NT2/D1 (cell line): ENCODE data around the gene ZNF385C.
"Not testable (repeated sequence)": the region's sequence is repeated elsewhere in the genome, so short reads cannot be mapped to it uniquely, and the experiment has no call there.

ENCODE experiments used
- DNase-seq: peaks from one replicate; pipeline ENCODE4 v3.0.0-alpha.2; 2011; ENCODE audit warnings: low read depth, low spot score
- H3K27me3 ChIP-seq: 2 replicates; pipeline ENCODE4 v1.6.0; 2011; ENCODE audit warnings: mild to moderate bottlenecking; ENCODE audit not compliant: insufficient read length, insufficient read depth
- H3K36me3 ChIP-seq: 2 replicates; pipeline ENCODE4 v1.6.1; 2011; ENCODE audit warnings: mild to moderate bottlenecking, low read length, mixed read lengths; ENCODE audit not compliant: insufficient read depth, insufficient read length
- H3K4me1 ChIP-seq: 2 replicates; pipeline ENCODE4 v1.5.1; 2011; ENCODE audit not compliant: insufficient read depth, insufficient read length
- H3K4me3 ChIP-seq: 2 replicates; pipeline ENCODE4 v1.5.1; 2011; ENCODE audit warnings: low read depth; ENCODE audit not compliant: insufficient read length
- H3K9ac ChIP-seq: 2 replicates; pipeline ENCODE4 v1.6.0; 2011; ENCODE audit warnings: low read depth; ENCODE audit not compliant: insufficient read length
- H3K9me3 ChIP-seq: 2 replicates; pipeline ENCODE4 v1.5.1; 2011; ENCODE audit warnings: mild to moderate bottlenecking, low read length; ENCODE audit not compliant: insufficient read depth
- SUZ12 ChIP-seq: IDR thresholded peaks from 2 replicates; pipeline ENCODE4 v1.6.1; 2011; ENCODE audit not compliant: insufficient read length, insufficient read depth; ENCODE audit errors: extremely low read depth
- YY1 ChIP-seq: IDR thresholded peaks from 2 replicates; pipeline ENCODE4 v1.6.1; 2011; ENCODE audit not compliant: insufficient read length, insufficient read depth
- ZNF274 ChIP-seq: IDR thresholded peaks from 2 replicates; pipeline ENCODE4 v1.6.1; 2011; ENCODE audit warnings: mild to moderate bottlenecking, low read depth, low read length

The ZNF385C gene

DNA sequence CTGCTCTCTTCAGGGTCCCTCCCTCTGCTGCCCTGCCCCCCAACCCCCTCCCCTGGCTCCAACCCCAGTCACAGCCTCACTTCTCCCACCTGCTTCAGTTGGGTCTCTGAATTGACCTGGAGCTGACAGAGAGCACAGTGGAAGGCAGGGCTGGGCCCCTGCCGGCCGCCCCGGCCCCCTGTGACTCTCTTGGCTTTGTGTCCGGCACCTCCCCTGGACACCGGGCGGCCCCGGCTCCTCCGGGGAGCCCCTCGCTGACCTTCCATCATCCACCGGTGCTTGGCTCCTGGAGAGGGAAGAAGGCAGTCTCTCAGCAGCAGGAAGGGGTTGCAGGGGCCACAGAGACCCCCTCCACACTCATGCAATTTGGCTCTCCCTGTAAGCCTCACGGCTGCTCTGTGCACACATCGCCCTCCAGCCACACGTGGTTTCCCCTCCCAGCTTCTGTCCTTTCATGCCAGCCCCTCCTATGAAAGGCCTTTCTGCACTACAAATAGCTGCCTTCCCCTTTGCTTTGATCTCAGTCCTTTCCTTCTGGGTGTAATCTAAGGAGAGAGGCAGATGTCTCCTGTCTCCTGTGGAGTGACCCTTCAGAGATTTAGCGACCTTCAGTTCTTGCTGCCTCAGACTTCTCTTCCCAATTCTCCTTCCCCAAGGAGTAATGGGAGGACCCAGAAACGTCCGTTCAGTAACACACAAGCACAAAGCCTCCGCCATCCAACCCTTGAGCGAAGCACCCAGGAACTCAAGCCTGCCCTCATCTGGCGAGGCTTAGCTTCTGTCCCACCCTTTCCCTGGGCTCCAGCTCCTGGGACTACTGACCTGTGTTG, 70.1 kb downstream of the ZNF385C start:
- H3K9me3 ChIP-seq: no peaks in the 10 kb centered on the region
- DNase-seq: no peak
- TF ChIP-seq ZNF274: no peak
- TF ChIP-seq SUZ12: no peak
- TF ChIP-seq YY1: peak; percentile 14
- peak overlapping the region; percentile 27 for H3K4me3 ChIP-seq
- H3K9ac ChIP-seq: peak overlapping the region; percentile 68
- peaks cover 27% of the 10 kb centered on the region for H3K36me3 ChIP-seq
- peaks cover 25% of the 10 kb centered on the region for H3K4me1 ChIP-seq
- H3K27me3 ChIP-seq: no peaks in the 10 kb centered on the region

DNA sequence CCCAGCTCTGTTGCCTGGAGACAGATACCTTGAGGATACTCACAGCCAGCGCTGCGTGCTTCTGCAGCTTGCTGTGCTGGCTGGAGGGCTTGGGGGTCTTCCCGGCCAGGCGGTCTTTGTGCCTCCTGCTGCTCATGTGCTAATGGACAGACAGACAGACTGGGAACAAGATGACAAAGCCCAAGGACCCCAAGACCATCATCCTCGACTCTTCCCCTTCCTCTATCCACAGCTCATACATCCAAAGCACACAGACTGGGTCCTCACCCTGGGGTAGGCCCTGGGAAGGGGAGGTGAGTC, 70.7 kb downstream of the ZNF385C start:
- Histone ChIP-seq H3K4me3 (peak overlapping the region; percentile 27), H3K4me1 (peaks cover 25% of the 10 kb centered on the region), H3K9me3 (no peaks in the 10 kb centered on the region), H3K36me3 (peaks cover 33% of the 10 kb centered on the region), H3K27me3 (no peaks in the 10 kb centered on the region), H3K9ac (peak overlapping the region; percentile 54)
- DNase-seq: no peak
- TF ChIP-seq ZNF274: no peak
- no peak for TF ChIP-seq YY1
- TF ChIP-seq SUZ12: no peak

DNA sequence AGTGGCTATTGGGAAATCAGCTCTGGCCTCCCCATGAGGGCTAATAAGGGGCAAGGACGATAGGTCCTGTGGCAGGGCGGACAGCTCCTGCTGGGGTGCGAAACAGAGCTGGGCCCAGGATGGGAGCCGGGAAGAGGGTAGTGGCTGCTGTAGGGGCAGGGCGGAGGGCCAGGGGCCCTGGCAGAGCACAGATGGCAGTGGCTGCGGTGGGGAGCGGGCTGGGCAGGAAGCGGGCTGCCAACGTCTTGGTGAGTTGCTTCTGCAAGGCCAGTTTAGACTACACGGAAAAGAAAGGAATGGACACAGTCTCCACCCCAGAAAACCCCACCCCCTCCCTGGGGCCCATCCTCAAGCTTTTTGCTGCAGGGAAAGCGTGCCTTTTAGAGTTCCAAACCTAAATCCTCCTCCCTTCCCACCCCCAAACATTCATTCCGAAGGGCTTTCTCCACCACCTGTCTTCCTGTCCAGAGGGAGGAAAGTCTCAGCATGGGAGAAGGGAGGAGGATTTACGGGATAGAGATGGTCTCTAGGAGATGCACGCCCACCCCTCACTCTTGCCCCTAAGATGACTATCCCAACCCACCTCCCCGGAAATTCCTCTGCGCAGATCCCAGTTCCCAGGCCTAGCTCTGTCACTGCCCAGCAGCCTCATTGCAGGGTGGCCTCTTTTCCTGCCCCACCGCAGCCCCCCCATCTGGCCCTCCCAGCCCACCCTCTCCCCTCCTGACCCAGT, 71.2 kb downstream of the ZNF385C start:
- H3K9me3 ChIP-seq: no peaks in the 10 kb centered on the region
- H3K36me3 ChIP-seq: peaks cover 38% of the 10 kb centered on the region
- H3K4me3 ChIP-seq: no peak overlapping the region
- no peaks in the 10 kb centered on the region for H3K27me3 ChIP-seq
- no peak for DNase-seq
- TF ChIP-seq ZNF274 (no peak), YY1 (no peak), SUZ12 (no peak)
- peaks cover 25% of the 10 kb centered on the region for H3K4me1 ChIP-seq
- H3K9ac ChIP-seq: peak overlapping the region; percentile 42

DNA sequence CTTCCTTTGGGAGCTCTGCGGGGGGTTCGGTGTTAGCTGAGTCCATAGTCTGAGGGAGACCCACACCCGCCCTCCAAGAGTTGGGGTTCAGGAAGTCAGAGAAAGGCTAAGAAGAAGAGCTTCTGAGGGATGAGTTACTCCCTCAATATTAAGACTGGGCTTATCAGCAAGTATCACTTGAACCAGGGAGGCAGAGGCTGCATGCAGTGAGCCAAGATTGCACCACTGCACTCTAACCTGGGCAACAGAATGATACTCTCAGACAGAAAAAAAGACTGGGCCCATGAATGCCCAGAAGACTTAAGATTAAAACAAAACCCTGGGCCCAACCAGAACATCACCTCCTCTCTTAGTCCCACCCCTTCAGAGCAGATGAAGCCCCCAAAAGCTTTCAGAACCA, 72.3 kb downstream of the ZNF385C start:
- no peaks in the 10 kb centered on the region for H3K9me3 ChIP-seq
- DNase-seq: no peak
- peaks cover 25% of the 10 kb centered on the region for H3K4me1 ChIP-seq
- H3K9ac ChIP-seq: no peak overlapping the region
- H3K27me3 ChIP-seq: no peaks in the 10 kb centered on the region
- peaks cover 47% of the 10 kb centered on the region for H3K36me3 ChIP-seq
- H3K4me3 ChIP-seq: no peak overlapping the region
- TF ChIP-seq YY1 (no peak), SUZ12 (no peak), ZNF274 (no peak)

DNA sequence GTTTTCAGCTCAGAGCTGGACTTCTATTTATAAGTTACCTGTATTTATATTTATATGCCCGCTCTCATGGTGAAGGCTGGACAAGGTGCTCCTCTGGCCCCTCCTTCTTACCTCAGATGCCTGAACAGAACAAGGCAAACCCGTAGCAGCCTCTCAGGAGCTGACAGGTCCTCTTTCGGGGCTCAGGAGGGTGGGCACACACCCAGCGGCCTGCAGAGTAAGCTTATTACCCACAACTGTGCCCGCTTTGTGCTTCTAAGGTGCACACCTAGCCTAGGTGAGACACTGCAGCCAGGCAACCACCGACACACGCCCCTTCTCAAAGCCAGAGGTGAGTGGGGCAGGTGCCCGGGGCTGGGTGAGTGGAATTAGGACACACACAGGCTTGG, 73.1 kb downstream of the ZNF385C start:
- TF ChIP-seq YY1 (no peak), ZNF274 (no peak), SUZ12 (no peak)
- DNase-seq: no peak
- peaks cover 25% of the 10 kb centered on the region for H3K4me1 ChIP-seq
- H3K9ac ChIP-seq: peak overlapping the region; percentile 57
- H3K36me3 ChIP-seq: peaks cover 47% of the 10 kb centered on the region
- H3K4me3 ChIP-seq: no peak overlapping the region
- H3K27me3 ChIP-seq: no peaks in the 10 kb centered on the region
- no peaks in the 10 kb centered on the region for H3K9me3 ChIP-seq

DNA sequence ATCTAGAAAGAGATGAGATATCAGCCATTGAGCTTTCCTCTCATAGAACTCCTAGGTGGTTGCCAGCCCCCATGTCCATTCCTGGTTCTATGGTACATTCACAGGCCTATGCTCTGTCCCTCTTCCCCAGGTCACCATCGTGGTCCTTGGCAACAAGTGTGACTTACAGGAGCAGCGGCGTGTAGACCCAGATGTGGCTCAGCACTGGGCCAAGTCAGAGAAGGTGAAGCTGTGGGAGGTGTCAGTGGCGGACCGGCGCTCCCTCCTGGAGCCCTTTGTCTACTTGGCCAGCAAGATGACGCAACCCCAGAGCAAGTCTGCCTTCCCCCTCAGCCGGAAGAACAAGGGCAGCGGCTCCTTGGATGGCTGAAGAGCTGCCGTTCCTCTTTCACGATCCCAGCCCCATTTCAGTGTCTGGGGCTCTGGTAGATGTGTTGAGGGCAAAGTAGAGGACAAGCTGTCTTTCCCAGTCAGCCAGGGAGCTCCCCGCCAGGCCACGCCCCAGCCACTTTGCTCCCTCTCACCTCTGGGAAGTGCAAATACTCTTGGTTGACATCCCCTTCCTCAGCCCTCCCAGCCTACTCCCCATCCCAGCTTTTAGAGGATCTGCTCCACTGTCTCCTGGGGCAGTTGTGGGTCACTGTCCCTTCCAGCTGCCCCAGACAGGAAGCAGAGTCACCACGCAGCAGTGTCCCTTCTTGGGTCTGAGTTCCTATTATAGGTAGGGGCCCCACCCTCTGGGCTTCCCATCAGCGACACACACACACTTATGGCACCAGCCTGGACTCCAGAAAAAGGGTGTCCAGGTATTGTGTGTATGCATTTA, 74.5 kb downstream of the ZNF385C start:
- H3K36me3 ChIP-seq: peaks cover 47% of the 10 kb centered on the region
- DNase-seq: no peak
- H3K27me3 ChIP-seq: no peaks in the 10 kb centered on the region
- peaks cover 23% of the 10 kb centered on the region for H3K4me1 ChIP-seq
- H3K9ac ChIP-seq: no peak overlapping the region
- TF ChIP-seq SUZ12 (no peak), ZNF274 (no peak), YY1 (no peak)
- no peak overlapping the region for H3K4me3 ChIP-seq
- no peaks in the 10 kb centered on the region for H3K9me3 ChIP-seq

DNA sequence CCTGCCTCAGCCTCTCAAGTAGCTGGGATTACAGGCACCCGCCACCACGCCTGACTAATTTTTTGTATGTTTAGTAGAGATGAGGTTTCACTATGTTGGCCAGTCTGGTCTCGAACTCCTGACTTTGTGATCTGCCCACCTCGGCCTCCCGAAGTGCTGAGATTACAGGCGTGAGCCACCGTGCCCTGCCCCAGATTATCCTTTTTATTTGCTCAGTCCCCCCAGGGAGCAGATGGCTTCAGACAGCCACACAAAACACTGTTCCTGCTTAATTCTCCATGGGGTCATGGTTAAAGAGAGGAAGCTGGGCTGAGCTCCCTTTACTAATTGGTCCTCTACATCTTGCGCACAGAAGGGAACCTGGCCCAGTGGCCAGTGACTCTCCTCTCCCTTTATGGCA, 77.4 kb downstream of the ZNF385C start:
- DNase-seq, H3K9me3 ChIP-seq, H3K27me3 ChIP-seq, H3K9ac ChIP-seq: not testable (repeated sequence)
- peaks cover 42% of the 10 kb centered on the region for H3K36me3 ChIP-seq
- peaks cover 11% of the 10 kb centered on the region for H3K4me1 ChIP-seq
- H3K4me3 ChIP-seq: peak overlapping the region; percentile 86
